ENCODE data around the gene LY9.
A peak's percentile ranks its signal among the peaks of the same experiment; 100 is the strongest.
"Not testable (repeated sequence)": the region's sequence is repeated elsewhere in the genome, so short reads cannot be mapped to it uniquely, and the experiment has no call there.

The LY9 gene

GRCh38 chr1:160868141-160868540 lies 72.2 kb downstream of the LY9 start:
- H3K36me3 Mint-ChIP-seq, result no peaks in the 10 kb centered on the region
- peaks cover 11% of the 10 kb centered on the region for H3K4me1 Mint-ChIP-seq (ENCODE audit: low read depth)
- no peak overlapping the region for H3K4me3 Mint-ChIP-seq
- no peaks in the 10 kb centered on the region for H3K9me3 Mint-ChIP-seq (ENCODE audit: low read depth)
- no peaks in the 10 kb centered on the region for H3K27me3 Mint-ChIP-seq
- no peak overlapping the region for H3K27ac Mint-ChIP-seq

- Mint-ChIP-seq H3K4me3 (peak overlapping the region; percentile 46), H3K36me3 (no peaks in the 10 kb centered on the region), H3K4me1 (ENCODE audit: low read depth) (peaks cover 32% of the 10 kb centered on the region), H3K27ac (peak overlapping the region; percentile 47), H3K27me3 (no peaks in the 10 kb centered on the region), H3K9me3 (ENCODE audit: low read depth) (no peaks in the 10 kb centered on the region)
Measured at GRCh38 chr1:160874935-160875334, 79.0 kb downstream of the LY9 start.

GRCh38 chr1:160875591-160875990 lies 79.6 kb downstream of the LY9 start:
- not testable (repeated sequence) for H3K9me3 Mint-ChIP-seq (ENCODE audit: low read depth); H3K4me3 Mint-ChIP-seq; H3K27ac Mint-ChIP-seq; H3K27me3 Mint-ChIP-seq; H3K36me3 Mint-ChIP-seq
- H3K4me1 Mint-ChIP-seq (ENCODE audit: low read depth), result peaks cover 32% of the 10 kb centered on the region

- Mint-ChIP-seq H3K9me3 (ENCODE audit: low read depth) (no peaks in the 10 kb centered on the region), H3K4me3 (no peak overlapping the region), H3K27me3 (no peaks in the 10 kb centered on the region), H3K4me1 (ENCODE audit: low read depth) (peaks cover 32% of the 10 kb centered on the region), H3K27ac (peak overlapping the region; percentile 8), H3K36me3 (no peaks in the 10 kb centered on the region)
Measured at GRCh38 chr1:160876311-160876710, 80.3 kb downstream of the LY9 start.

GRCh38 chr1:160877221-160877620 lies 81.2 kb downstream of the LY9 start:
- no peaks in the 10 kb centered on the region for H3K36me3 Mint-ChIP-seq
- H3K4me1 Mint-ChIP-seq (ENCODE audit: low read depth), result peaks cover 32% of the 10 kb centered on the region
- peak overlapping the region; percentile 0 for H3K4me3 Mint-ChIP-seq
- no peaks in the 10 kb centered on the region for H3K9me3 Mint-ChIP-seq (ENCODE audit: low read depth)
- no peaks in the 10 kb centered on the region for H3K27me3 Mint-ChIP-seq
- peak overlapping the region; percentile 79 for H3K27ac Mint-ChIP-seq

Data from activated naive CD8-positive, alpha-beta T cell (primary cell).